Pons (tissue), 1 donor: ENCODE results near the gene FPR1.

Experiments used
- DNase-seq: peaks from one replicate; pipeline ENCODE4 v3.0.0-alpha.2; 2016; ENCODE audit warnings: low spot score

Gene FPR1

GRCh38 chr19:51706296-51706695 lies 45.4 kb downstream of the FPR1 start:
- no peak for DNase-seq

GRCh38 chr19:51704626-51705025 lies 47.1 kb downstream of the FPR1 start:
- DNase-seq = no peak

GRCh38 chr19:51703575-51704515 lies 47.8 kb downstream of the FPR1 start:
- DNase-seq = peak; percentile 92

GRCh38 chr19:51702825-51703574 lies 48.7 kb downstream of the FPR1 start:
- DNase-seq = no peak

GRCh38 chr19:51702103-51702824 lies 49.4 kb downstream of the FPR1 start:
- DNase-seq = peak; percentile 27

GRCh38 chr19:51701468-51702100 lies 50.1 kb downstream of the FPR1 start:
- DNase-seq = no peak

- no peak for DNase-seq
Measured at GRCh38 chr19:51699170-51699569, 52.5 kb downstream of the FPR1 start.

- DNase-seq = no peak
Measured at GRCh38 chr19:51698296-51698695, 53.4 kb downstream of the FPR1 start.

- no peak for DNase-seq
Measured at GRCh38 chr19:51697169-51697776, 54.4 kb downstream of the FPR1 start.

GRCh38 chr19:51696606-51697005 lies 55.1 kb downstream of the FPR1 start:
- DNase-seq = no peak
